HG03442 (cell line): ENCODE data around the gene LRIG3.
"Not testable (repeated sequence)": the region's sequence is repeated elsewhere in the genome, so short reads cannot be mapped to it uniquely, and the experiment has no call there.

Experiments
- ATAC-seq: cut with Tn5 transposase; IDR thresholded peaks from one replicate; pipeline ENCODE4 v1.9.1; 2021; ENCODE audit warnings: mild to moderate bottlenecking, moderate library complexity; ENCODE audit not compliant: unreplicated experiment

The LRIG3 gene, protein sequence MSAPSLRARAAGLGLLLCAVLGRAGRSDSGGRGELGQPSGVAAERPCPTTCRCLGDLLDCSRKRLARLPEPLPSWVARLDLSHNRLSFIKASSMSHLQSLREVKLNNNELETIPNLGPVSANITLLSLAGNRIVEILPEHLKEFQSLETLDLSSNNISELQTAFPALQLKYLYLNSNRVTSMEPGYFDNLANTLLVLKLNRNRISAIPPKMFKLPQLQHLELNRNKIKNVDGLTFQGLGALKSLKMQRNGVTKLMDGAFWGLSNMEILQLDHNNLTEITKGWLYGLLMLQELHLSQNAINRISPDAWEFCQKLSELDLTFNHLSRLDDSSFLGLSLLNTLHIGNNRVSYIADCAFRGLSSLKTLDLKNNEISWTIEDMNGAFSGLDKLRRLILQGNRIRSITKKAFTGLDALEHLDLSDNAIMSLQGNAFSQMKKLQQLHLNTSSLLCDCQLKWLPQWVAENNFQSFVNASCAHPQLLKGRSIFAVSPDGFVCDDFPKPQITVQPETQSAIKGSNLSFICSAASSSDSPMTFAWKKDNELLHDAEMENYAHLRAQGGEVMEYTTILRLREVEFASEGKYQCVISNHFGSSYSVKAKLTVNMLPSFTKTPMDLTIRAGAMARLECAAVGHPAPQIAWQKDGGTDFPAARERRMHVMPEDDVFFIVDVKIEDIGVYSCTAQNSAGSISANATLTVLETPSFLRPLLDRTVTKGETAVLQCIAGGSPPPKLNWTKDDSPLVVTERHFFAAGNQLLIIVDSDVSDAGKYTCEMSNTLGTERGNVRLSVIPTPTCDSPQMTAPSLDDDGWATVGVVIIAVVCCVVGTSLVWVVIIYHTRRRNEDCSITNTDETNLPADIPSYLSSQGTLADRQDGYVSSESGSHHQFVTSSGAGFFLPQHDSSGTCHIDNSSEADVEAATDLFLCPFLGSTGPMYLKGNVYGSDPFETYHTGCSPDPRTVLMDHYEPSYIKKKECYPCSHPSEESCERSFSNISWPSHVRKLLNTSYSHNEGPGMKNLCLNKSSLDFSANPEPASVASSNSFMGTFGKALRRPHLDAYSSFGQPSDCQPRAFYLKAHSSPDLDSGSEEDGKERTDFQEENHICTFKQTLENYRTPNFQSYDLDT

DNA sequence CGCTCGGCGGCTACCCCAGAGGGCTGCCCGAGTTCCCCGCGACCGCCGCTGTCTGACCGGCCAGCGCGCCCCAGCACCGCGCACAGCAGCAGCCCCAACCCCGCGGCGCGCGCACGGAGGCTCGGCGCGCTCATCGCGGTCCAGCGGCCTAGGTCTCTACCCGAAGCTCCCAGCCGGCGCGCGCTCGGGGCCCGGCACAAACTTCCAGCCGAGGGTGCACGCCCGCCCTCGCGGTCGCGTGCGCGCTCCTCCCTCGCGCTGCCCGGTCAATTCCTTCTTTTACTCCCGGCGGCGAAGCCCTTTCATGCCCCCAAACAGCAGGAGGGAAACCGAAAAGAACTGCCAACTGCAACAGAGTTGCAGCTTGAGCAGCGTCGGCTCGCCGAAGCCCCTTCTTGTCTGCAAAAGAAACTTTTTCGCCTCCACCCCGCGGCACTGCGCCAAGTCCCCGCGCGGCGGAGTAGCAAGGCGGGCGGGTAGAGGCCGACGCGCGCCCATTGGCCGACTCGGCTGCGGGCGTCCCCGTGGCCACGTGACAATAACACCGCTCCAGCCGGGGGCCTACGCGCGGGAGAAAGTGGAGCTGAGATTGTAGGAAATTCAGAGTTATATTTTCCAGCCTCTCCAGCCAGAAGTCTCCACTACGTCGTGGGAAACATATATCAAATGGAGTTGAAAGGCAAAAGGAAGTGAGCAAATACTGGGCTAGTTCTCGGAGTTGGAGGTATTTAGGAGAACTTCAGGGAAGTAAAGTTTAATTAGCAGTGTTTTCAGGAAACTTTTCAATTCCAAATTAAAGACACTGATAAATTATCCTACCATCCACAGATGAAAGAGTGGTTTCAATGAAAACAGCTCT is at the start of gene LRIG3:
TSS of gene LRIG3 (minus strand) at position 403 of the 859 bp plus-strand sequence. CDS start at position 134, 269 bp downstream.
- peak; percentile 91 for ATAC-seq

GRCh38 chr12:58969237-58969636 is 48.9 kb upstream of the LRIG3 start:
- no peak for ATAC-seq

DNA sequence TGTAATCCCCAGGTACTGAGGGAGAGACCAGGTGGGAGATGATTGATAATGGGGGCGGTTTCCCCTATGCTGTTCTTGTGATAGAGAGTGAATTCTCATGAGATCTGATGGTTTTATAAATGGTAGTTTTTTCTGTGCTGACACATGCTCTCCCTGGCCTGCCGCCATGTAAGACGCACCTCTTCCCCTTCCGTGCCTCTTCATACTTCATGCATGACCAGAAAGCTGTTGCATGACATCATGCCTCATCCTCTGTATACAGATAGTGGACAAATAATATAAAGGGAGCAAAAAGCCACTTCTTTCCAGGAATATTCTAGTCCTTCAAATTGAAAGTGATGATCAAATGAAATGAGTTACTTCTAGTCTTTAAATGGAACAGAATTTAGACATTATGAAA is 47.3 kb upstream of the LRIG3 start:
- ATAC-seq: no peak

GRCh38 chr12:58966939-58967338 is 46.6 kb upstream of the LRIG3 start:
- no peak for ATAC-seq

GRCh38 chr12:58965568-58965967 is 45.3 kb upstream of the LRIG3 start:
- ATAC-seq: no peak

DNA sequence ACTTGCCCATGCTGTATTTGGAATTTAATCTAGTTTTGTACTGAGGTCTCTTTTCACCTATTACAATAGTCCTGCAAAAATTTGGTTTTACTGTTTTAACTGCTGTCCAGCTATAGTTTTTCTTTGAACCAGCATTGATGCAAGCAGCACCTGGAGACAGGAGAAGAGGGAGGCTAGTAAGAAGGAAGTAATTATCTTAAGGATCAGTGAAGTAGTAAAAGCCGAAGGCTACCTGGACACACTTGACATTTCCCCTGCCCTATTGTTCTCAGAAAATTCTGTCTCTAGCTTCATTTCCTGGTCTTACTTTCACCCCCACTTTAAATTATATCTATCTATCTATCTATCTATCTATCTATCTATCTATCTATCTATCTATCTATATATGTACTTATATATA is 43.5 kb upstream of the LRIG3 start:
- ATAC-seq: no peak

DNA sequence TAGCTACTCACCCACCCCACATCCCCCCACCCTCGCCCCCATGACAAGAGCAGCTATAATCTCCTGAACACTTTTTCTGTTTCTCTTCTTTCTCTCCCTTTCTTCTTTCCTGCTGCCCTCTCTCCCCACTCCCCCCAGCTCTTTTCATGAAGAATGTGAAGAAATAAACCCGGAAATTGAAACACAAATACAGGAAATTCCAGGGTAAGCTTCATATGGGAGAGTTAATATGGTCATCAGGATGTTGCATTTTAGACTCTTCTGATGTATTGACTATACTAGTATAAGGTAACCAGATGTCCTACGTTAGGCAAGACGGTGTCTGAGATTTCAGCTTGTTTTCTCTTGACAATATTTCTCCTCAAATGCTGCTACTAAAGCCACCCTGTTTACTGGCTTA is 41.6 kb upstream of the LRIG3 start:
- no peak for ATAC-seq

DNA sequence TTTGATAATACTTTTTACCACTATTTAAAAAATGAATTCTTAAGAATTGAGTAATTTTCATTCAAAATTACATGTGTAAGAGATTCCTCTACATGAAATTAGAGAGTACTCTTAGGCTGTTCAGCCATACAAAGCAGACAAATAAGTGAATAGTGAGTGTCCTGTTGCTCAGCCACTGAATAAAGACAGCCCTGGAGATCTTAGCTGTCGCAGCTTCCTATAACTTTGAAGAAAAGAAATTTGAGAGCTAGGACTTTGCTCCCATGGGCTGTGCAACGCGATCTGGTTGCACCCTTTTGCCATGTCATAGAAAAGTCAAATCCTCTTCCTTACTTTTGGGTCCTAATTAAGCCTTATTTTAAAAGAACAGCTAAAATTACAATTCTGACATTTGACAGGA is 40.9 kb upstream of the LRIG3 start:
- ATAC-seq: no peak

DNA sequence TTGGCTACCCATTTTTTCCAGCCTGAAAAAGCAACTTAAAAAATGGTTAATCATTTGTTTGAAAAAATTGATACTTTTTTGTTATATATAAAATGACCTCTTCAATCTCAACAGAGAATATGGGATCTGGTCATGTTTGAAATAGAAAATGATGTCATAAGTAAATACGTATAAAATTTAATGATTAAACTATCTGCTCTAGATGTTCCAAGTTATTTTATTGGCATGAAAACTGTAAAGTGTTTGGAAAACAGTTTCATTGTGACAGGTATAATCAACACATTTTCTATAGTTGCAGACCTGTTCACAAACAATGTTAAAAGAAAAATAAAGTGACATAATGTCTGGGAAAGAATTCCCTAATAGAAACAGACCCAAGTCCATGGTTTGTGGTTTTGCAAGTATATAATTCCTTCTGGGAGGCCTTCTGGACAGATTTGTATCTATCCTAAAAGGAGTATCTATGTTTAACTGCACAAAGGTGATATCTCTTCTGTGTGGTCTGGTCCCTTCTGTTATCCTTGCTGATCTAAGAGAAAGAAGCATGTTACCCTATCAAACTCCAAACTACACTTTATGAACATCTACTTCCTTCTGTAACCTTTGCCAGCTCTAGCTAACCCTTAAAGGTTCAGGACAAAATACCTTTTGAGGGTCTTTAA is 39.5 kb upstream of the LRIG3 start:
- ATAC-seq: no peak

- no peak for ATAC-seq
These were observed 37.0 kb upstream of the LRIG3 start for GRCh38 chr12:58957298-58957697.

GRCh38 chr12:58955849-58956248 is 35.5 kb upstream of the LRIG3 start:
- ATAC-seq: no peak

GRCh38 chr12:58954002-58954401 is 33.7 kb upstream of the LRIG3 start:
- ATAC-seq: no peak

DNA sequence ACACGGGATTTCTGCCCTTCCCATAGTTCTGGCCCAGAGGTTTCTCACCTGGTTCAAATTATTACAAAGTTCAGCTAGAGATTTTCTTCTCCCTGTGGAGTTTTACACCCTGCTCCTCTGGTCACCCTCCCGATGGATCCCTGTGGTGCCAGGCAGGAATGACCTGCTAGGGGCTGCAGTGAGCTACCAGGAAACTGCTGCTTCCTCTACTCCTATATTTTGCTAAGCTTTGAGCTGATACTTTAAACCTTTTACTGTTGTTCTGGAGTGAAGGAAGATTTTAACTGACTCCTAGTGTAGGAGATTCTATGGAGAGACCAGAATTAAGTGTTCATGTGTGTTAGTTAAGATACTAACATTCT is 30.4 kb upstream of the LRIG3 start:
- ATAC-seq: no peak

- ATAC-seq: not testable (repeated sequence)
These were observed 29.8 kb upstream of the LRIG3 start for GRCh38 chr12:58949954-58950738.

GRCh38 chr12:58943079-58943478 is 22.8 kb upstream of the LRIG3 start:
- no peak for ATAC-seq

DNA sequence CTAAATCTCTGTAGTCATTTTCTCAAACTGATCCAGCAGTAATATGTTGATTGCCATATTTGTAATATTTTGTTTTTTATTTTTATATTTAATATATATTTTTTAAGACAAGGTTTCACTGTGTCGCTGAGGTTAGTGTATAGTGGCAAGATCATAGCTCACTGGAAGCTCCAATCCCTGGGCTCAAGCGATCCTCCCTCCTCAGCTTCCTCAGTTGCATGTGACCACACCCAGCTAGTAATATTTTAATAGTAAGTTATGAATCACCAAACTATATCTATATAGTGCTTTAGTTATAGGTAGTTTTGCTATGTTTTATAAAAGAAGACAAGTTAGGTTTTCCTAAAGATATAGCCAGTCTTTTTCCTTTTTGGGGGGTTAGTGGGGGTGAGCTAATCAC is 22.0 kb upstream of the LRIG3 start:
- ATAC-seq: no peak

GRCh38 chr12:58939399-58940100 is 19.2 kb upstream of the LRIG3 start:
- ATAC-seq: no peak

DNA sequence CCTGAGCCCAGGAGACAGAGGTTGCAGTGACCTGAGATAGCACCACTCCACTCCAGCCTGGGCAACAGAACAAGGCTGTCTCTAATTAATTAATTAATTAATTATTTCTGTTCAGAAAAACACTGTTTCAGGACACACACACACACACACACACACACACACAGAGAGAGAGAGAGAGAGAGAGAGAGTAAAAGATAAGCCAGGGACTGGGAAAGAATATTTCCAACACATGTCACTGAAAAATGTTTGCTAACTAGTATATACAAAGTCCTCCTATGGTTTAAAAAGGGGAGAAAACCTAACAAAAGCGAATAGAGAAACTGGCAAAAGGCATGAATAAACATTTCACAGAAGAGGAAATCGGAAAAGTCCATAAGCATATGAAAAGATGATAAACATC is 18.1 kb upstream of the LRIG3 start:
- ATAC-seq: no peak

GRCh38 chr12:58934528-58934927 is 14.2 kb upstream of the LRIG3 start:
- ATAC-seq: no peak
